Keratinocyte (primary cell): Measurements from ENCODE around the gene MROH7.

ENCODE experiments used
- EZH2 ChIP-seq: IDR thresholded peaks from one replicate; pipeline ENCODE4 v1.6.1; 2012; ENCODE audit warnings: inconsistent platforms, mild to moderate bottlenecking, low read length, moderate library complexity
- TF ChIP-seq, protein P1 (sequence below), 3 experiments: IDR thresholded peaks in 1 of 3; conservative IDR thresholded peaks in 1 of 3; optimal IDR thresholded peaks in 1 of 3; 2 replicates in 2 of 3; 3 replicates in 1 of 3; pipeline versions ENCODE3 to v1.5.1; 2011; ENCODE audit warnings: low read length in 3 of 3, mild to moderate bottlenecking in 3 of 3, moderate library complexity in 2 of 3, control low read depth in 1 of 3, inconsistent platforms in 1 of 3; ENCODE audit not compliant: insufficient read depth in 2 of 3; ENCODE audit errors: extremely low read depth in 1 of 3

DNA sequence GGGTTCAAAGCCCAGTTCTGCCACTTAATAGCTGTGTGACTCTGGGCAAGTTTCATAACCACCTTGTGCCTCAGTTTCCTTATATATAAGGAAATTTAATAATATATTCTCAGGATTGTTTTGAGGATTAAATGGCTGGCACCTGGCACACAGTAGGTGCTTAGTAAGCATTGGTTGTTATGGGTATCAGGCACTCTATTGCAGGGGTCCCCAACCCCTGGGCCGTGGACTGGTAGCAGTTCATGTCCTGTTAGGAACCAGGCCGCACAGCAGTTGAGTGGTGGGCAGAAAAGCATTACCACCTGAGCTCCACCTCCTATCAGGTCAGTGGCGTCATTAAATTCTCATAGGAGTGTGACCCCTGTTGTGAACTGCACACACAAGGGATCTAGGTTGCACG is 104.3 kb downstream of the MROH7 start:
- TF ChIP-seq, protein P1, sequence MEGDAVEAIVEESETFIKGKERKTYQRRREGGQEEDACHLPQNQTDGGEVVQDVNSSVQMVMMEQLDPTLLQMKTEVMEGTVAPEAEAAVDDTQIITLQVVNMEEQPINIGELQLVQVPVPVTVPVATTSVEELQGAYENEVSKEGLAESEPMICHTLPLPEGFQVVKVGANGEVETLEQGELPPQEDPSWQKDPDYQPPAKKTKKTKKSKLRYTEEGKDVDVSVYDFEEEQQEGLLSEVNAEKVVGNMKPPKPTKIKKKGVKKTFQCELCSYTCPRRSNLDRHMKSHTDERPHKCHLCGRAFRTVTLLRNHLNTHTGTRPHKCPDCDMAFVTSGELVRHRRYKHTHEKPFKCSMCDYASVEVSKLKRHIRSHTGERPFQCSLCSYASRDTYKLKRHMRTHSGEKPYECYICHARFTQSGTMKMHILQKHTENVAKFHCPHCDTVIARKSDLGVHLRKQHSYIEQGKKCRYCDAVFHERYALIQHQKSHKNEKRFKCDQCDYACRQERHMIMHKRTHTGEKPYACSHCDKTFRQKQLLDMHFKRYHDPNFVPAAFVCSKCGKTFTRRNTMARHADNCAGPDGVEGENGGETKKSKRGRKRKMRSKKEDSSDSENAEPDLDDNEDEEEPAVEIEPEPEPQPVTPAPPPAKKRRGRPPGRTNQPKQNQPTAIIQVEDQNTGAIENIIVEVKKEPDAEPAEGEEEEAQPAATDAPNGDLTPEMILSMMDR (optimal IDR thresholded peaks at IDR 0.05 in 1 of 3, IDR thresholded peaks at IDR 0.05 in 1 of 3, conservative IDR thresholded peaks at IDR 0.05 in 1 of 3; ENCODE audit: extremely low read depth in 1 of 3, insufficient read depth in 2 of 3, low read length in 3 of 3) = no peak
- no peak for TF ChIP-seq EZH2
